ENCODE results near the gene TREML4.

DNA sequence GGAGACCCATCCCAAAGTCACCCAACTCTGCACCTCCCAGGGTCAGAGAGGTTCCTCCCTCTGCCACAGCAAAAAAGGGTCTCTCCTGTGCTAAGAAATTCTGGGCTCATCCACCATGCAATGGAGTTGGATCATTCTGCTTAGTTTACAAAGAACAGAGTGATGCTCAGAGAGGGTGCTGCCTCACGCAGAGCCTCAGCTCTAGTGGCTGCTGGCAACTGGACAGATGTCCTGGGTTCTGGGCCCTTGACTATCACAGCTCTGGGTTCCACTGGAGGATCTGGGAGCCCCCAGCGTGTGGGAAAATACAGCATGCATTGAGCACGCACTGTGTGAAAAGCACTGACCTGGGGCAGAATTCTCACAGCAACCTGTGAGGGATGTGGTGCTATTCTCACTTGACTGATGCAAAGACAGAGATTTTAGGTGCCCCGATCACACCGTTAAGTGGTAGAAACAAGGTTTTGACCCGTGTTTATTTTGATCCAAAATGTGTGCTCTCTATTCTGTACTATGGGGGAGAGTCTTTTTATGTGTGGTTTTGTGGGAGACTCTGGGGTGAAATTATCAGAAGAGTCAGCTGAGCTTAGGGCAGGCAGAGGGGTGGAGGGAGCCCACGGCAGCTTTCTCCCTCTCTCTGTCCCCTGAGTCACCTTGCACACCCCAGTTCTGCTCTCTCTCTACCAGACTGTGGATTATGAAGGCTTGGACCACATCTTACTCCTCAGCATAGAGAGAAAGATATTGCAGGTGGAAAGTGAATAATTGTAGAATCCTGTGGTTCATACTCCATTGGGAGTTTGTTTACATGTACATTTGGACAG lies 19.9 kb downstream of the TREML4 start:
- TF ChIP-seq, protein P1, sequence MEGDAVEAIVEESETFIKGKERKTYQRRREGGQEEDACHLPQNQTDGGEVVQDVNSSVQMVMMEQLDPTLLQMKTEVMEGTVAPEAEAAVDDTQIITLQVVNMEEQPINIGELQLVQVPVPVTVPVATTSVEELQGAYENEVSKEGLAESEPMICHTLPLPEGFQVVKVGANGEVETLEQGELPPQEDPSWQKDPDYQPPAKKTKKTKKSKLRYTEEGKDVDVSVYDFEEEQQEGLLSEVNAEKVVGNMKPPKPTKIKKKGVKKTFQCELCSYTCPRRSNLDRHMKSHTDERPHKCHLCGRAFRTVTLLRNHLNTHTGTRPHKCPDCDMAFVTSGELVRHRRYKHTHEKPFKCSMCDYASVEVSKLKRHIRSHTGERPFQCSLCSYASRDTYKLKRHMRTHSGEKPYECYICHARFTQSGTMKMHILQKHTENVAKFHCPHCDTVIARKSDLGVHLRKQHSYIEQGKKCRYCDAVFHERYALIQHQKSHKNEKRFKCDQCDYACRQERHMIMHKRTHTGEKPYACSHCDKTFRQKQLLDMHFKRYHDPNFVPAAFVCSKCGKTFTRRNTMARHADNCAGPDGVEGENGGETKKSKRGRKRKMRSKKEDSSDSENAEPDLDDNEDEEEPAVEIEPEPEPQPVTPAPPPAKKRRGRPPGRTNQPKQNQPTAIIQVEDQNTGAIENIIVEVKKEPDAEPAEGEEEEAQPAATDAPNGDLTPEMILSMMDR (IDR thresholded peaks at IDR 0.05; ENCODE audit: borderline replicate concordance, extremely low read depth, low read length, poor library complexity, severe bottlenecking) = no peak
- TF ChIP-seq EZH2 (IDR thresholded peaks at IDR 0.05; ENCODE audit: borderline replicate concordance, low read depth, low read length, severe bottlenecking) = no peak
